ENCODE data around the gene SLC12A8.
A peak's percentile ranks its signal among the peaks of the same experiment; 100 is the strongest.
"Not testable (repeated sequence)": the region's sequence is repeated elsewhere in the genome, so short reads cannot be mapped to it uniquely, and the experiment has no call there.

Gene SLC12A8

DNA sequence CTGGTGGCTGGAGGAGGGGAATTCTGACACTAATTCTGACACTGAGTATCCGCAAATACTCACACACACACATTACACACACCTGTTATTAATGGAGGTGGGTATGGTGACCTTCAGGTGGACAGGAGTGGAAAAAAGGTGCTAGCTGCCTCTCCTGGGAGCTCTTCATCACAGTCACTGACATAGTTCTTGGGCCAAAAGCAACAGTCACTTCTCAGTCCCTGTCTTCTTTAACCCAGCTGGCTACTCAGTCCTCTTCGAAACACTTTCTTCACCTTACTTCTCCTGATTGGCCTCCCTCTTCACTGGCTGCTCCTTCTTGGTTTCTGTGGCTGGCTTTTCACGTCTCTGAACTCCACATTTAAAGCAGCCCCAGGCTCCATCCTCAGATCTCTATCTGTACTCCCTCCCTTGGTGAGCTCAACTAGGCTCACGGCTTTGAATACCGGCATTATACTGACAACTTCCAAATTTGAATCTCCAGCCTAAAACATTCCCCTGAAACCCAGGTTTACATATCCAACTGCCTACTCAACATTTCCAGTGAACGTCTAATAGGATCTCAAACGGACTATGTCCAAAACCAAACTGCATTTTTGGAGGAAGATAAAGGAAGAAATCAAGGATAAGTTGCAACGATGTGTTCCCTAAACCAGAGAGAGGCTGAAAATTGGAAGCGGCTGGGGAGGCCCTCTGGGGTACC is 103.6 kb downstream of the SLC12A8 start:
- DNase-seq, result no peak

DNA sequence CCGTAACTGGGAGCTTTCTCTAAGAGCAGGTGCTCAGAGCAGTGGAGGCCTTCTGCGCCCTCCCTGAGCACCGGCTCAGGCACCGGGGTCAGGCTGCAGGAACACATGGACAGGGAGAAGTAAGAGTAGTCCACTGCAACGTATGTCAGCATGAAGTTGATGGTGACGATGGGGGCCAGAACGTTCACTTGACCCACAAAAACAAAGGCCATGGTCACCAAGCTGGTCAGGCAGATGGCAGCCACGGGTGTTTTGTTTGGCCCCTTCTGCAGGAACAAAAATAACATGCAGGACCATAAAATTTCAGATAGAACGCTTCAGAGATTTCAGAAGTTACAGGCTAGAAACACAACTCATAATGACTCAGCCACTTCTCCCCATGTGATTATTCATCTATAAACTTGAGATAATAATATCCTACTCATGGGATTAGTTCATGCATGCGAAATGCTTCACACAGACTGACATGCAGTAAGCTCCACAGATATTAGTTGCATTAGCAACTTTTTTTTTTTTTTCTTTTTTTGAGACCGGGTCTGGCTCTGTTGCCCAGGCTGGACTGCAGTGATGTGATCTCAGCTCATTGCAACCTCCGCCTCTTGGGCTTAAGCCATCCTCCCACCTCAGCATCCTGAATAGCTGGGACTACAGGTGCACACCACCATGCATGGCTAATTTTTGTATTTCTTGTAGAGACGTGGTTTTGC is 104.5 kb downstream of the SLC12A8 start:
- DNase-seq, result no peak

DNA sequence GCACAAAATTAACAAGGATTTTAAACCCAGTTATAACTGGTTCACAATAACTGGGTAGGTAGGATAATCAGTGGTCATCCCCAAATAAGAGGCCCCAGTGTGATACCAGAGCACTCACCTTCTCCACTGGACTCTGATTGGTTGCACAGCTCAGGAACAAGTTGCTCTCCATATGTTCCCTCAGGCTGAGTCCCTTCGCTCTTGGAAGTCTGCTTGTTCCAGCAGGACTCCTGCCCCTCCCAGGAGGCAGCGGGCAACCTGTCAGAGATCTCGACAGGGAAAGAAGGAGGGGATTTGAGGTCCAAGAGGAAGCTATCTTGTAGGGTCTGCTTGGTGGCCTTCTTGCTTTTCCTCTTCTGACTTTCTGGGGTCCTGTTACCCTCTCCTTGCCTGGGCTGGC is 105.2 kb downstream of the SLC12A8 start:
- DNase-seq, result no peak

DNA sequence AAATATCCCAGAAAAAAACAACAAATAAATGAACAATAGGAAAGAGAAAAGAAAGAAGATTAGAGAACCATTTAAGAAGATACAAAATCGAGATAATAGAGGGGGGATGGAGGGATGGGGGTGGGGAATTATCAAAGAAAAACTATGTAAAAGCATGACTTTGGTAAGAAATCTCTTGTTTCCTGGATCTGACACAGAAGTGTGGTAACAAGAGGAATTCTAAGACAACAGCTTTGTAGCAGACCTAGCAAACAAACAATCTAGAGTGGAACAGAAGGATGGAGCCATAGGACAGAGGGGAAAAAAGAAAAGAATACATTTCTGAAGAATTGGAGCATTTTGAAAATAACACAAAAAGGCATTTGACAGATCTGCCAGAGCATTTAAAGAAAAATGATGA is 107.4 kb downstream of the SLC12A8 start:
- DNase-seq, result no peak

DNA sequence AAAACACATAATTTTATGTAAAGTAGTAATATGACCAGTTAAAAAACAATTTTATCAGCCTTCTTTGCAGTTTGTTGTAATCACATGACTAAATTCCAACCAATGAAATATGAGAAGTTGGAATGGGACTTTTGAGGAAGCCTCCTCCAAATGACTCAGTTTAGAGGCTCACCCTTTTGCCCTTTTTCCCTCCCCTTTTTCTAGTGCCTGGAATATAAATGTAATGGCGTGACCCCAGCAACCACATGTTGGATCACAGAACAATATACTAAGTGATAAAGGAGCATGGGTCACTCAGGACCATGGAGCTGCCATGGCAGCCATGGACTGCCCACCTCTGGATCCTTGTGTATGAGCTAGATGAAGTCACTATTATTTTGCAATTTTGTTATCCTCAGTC is 107.9 kb downstream of the SLC12A8 start:
- no peak for DNase-seq

DNA sequence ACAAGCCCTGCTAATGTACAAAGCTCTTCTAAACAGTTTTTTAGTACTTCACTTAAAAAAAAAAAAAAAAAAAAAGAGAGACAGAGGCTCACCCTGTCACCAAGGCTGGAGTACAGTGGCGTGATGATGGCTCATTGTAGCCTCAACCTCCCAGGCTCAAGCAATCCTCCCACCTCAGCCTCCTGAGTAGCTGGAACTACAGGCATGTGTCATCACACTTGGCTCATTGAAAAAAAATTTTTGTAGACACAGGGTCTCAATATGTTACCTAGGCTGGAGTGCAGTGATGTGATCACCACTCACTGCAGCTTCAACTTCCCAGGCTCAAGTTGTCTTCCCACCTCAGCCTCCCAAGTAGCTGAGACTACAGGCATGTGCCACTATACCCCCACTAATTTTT is 109.1 kb downstream of the SLC12A8 start:
- DNase-seq, result no peak

DNA sequence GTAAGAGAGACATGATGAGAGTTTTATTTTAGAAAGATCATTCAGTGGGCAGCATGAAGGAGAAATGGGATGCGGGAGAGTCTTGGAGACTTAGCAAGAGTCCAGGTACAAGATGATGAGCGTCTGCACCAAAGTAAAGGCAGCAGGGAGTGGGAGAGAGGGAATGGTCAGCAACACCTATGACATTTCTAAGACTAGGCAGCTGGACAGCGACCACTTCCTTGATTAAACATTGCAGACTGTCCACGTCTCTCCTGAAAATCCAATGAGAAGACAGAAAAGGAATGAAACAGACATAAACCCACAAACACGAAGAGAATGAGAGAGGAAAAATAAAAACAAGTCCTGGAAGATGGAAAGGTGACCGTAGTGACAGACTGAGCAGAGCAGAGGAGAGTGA is 110.1 kb downstream of the SLC12A8 start:
- DNase-seq, result no peak

DNA sequence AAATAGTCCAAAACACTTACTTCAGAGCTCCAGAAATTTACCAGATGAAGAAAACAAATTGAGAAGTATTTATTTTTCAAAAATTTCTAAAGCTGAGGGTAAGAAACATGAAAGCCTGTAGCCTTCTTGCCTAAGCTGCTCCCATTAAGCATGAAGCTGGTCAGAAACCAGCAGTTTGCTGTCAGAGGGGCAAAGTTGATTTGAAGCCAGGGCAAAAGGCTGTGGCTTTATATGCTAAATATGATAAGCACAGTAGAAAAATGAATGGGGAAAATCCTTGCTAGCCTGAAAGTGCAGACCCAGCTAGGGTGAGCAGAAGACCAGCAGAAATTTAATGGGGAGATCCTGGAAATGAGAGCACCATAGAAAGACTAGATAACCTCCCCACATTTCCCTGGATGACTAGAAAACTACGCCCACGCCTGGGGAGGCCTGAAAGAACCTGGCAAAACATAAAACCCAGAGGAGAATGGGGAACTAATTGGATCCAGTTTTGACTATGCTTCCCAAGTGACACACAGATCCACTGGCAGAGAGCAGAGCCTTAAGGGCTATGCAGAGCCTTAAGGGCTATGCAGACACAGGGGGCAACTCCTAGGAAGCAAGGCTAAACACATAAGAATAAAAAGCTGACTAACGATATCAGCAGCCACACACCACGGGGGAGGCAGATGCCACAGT is 113.8 kb downstream of the SLC12A8 start:
- DNase-seq, result no peak

DNA sequence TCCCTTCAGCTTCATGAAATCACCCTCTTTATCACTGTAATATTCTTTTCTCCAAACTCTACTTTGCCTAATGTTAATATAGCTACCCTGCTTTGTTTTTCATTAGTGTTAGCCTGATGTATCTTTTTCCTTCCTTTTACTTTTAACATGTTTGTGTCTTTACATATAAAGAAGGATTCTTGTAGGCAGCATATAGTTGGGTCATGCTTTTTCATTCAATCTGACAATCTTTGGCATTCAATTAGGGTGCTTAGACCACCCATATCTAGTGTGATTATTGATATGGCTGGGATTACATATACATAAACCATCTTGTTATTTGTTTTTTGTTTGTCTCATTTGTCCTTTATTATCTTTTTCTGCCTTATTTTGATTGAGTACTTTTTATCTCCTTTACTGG is 121.9 kb downstream of the SLC12A8 start:
- DNase-seq, result no peak

DNA sequence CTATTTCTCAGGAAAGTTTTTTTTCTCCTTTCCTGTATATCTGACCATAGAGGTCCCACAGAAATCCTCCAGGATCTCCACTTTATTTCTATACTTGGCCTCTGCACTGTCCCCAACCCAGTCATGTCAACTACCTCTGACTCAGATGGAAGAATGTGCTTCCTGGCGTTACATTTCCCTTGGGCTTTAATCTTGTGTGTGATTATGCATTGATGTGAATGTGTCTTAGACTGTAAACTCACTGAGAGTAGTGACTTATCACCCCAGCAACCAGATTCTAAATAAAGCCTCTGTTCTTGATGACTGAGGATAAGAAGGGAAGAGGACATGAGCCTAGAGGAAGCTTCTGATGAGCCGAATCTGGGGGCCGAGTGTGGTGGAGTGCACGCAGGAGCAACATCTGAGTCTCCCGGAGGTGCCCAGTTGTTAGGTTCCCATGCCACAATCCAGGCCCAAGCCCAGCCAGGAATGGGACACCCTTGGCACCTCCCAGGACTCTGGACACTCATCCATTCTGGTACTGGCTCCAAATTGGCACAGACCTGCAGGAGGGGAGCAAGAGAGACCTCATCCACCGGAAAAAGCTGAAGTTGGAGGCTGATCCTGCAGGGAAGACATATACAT is 124.7 kb downstream of the SLC12A8 start:
- DNase-seq, result no peak

DNA sequence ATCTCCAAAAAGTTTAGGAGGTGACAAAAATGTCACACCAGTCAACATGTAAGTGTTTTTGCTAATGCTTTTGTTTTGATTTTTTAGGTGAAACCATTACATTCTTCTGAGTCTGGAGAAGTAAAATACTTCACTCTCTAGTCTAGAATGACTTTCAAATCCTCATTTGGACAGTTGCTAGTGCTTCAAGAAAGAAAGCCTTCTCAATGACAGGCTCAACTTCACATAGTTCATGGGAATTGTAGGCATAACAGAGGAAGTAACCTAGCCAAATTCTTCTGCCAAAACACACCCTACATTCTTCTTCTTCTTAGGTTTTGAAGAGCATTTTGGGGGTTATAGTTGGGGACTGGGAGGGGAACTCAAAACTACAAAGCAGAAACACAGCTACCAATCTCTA is 127.4 kb downstream of the SLC12A8 start:
- DNase-seq, result no peak

DNA sequence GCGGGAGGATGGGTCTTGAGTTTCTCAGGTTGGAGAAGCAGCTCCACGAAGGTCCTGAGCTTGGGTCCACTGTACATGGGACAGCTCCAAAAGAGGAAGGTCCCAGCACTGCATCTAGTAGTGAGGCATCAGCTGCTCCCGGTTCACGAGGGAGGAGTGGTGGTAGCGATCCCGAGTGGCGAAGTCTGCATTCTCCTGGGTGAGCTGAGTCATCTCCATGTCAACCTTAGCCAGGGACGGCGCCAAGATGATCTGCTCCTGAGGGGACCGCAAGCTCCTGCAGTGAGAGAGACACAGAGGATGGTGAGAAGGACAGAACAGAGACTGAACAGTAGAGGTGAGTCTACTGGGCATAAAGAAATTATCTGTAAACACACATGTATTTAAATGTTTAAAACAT is 128.8 kb downstream of the SLC12A8 start:
- DNase-seq, result no peak

DNA sequence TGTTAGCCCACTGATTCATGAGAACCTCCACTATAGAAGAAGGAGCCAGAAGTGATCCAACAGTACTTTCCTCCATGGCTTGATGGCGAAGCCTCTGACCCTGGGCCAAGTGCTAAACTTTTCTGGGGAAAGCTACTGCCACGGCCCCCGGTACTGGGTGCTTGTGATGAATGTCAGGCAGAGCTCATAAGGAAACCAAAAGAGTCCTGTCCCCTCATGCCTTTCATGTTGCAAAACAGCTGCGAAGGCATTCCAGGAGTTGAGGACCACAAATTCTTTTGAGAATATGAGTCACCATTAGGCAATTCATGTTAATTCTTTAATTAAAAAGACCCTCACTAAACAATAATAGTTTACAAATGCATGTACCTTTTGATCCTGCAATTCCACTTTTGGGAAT is 130.2 kb downstream of the SLC12A8 start:
- DNase-seq, result not testable (repeated sequence)

DNA sequence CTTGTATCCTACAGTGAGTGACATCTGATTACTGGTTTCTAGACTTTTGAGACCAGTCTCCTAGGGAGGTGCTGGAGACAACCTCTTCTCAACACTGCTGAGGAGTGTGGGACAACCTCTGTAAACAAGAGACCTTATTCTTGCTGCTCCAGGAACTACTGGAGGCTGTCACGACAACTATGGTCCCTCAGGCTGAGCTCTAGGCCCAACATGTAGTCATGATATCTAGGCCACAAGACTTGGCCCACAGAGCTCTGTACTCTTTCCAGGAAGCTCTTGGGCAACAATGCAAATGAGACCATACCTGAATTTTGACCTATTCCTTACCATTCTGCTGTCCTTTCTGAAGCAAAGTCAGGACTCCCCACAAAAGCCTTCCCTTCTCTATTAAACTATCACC is 132.5 kb downstream of the SLC12A8 start:
- DNase-seq, result peak; percentile 9

DNA sequence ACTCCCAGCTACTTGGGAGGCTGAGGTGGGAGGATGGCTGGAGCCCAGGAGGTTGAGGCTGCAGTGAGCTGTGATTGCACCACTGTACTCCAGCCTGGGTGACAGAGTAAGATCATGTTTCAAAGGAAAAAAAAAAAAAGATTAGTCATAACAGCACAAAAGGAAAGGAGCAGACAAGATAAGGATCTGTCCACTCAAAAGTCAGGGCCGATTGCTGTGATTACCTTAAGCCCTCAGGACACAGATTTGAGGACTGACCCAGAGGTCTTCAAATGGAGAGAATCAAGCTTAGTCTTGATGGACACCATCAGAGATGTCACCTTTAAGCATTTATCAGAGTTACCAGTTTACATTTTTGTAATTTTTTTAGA is 132.9 kb downstream of the SLC12A8 start:
- no peak for DNase-seq

DNA sequence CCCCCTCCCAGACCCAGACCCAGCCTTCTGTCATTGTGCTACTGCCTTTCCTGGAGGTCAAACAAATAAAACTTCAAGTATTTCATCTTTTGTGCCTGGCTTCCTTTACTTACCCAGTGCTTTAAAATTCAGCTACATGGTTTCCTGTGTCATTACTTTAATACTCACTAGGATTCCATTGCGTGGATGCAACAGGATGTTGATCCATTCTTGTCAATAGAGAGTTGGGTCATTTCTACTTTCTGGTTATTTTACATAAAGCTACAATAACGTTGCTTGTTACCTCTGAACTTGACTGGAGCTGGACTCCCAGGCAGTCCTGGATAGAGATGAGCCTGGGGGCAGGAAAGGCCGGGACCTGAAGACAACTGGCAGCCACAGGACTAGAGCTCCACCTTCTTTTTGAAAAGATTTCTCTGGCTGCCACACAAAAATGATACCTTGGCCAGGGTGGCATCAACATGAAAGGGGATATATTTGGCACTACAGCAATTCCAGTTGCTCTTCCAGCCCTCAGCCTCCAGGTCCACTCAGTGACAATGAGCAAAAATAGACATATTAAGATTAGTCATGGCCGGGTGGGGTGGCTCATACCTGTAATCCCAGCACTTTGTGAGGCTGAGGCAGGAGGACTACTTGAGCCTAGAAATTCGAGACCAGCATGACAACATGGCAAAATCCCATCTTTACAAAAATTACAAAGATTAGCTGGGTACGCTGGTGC is 133.4 kb downstream of the SLC12A8 start:
- peak; percentile 9 for DNase-seq

DNA sequence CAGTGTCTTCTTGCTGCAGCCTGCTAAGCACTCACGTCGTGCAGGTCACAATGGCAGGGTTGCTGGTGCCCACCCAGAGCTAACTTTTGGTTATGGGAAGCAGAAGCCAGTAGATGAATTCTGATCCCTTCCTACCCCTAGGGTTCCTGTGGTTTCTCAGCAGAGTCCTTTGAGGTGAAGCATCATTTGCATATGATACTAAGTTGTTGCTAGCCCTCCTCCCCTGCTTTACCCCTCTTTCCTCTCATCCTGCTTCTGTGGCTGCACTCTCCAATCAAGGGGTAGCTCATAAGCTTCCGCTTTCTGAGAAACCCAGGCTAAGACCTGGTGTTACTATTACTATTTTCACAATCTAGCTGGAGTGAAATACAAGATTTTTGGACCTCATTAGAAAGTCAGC is 134.7 kb downstream of the SLC12A8 start:
- DNase-seq, result peak; percentile 12

DNA sequence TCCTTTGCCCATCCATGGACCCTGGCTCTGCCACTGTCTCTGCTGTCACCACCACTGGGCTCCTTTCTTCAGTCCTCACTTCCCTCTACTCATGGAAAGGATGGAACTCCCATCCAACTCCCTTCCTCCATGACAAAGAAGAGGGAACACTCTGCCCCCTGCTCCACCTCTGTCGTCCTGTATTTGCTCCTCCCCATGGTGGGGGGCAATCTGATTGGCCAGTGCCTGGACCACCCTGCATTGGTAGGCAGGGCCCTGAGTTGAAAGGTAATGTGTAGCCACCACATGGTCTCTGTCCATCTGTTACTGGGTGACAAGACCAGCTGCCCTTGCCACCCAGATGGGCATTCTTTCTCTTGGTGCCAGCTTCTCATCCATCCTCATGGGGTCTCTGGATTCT is 136.1 kb downstream of the SLC12A8 start:
- no peak for DNase-seq

DNA sequence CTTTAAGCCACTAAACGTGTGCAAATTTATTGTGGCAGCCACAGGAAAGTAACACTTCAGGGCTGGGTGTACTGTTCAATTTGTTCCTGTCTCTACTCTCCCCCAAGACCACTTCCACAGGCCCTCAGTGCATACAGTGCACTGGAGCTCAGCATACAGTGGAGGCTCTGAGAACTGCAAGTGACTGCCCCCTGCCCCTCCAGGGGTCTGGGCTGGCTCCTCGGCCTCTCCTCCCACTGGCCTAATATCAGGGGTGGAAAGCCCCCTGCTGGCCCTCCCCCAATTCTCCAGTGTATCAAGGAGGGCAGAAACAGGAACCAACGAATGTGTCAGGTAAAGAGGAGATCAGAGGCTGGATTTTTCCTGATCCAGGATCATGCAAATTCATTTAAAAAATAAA is 136.8 kb downstream of the SLC12A8 start:
- peak; percentile 13 for DNase-seq

DNA sequence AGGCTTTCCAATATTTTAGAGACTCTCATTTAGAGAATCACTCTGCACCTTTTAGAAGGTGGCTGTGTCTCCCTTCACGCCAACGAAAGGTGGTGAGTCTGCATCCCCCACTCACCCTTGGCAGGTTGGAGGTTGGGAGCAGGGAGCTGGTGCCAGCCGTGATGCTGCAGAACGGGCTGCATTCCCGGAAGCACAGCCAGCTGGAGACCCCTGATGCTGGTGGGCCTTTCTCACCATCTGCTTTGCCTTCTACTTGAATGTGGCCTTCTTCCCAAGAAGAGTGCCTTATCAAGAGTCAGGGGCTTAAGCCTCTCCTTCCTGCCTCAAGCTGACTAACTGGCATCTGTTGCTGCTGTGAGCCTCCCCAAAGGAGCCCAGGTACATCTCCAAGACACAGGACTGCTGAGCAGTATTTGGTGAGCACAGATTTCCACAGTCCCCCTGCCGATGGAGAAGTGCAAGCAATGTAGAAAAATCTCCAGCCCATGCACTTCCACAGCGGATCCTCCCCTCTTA is 139.1 kb downstream of the SLC12A8 start:
- peak; percentile 13 for DNase-seq

DNA sequence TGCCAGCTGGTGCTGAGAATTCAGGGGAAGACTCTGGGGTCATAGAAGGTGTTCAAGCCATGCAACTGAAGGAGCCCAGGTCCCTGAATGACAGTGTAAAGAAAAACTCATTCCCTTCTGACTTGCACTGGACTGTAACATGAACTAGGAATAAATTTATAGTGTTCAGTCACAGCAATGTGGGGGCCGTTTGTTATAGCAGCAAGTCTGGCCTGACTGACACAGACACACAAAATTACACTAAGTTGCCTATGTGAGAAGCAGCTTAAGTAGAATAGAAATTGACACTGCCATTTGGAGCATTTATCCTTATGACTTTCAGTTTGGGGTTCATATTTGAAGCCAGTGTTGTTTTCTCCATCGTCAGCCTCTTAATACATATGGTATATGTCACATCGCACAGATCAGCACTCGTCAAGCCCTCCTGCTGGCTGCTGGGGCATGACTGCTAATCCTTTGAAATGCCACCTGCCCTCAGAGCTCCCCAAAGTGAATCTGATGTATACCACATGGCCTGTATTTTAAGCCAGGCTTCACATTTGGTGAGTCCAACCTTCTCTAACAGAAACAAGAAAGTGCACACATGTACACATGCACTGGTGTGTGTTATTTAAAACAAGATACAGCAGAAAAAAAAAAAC is 139.7 kb downstream of the SLC12A8 start:
- peak; percentile 11 for DNase-seq

DNA sequence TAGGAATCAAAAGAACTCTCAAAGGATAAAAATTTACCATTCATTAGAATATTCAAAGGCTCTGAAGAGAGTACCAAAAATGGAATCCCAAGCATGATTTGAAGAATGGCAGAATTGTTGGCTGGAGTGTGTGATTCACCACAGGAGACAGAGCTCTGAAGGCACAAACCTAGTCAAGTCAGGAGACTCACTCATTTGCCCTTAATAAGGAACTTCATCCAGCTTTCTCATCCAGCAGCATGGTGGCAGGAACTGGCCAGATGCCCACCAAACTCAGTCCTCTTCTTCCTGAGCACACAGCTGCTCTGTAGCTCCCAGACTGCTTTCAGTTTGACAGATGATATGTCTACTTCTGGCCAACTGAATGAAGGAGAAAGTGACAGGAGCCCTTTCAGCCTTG is 140.2 kb downstream of the SLC12A8 start:
- DNase-seq, result no peak

Measured in stimulated activated CD8-positive, alpha-beta memory T cell treated with anti-CD3 and anti-CD28 coated beads, Interleukin-4, amount 100 ng/mL, for 48 hours (primary cell).